CD14-positive monocyte (primary cell): ENCODE data around the gene PSAPL1. TPM values are rescaled to one million over a fixed set of nuclear protein-coding genes. Genes with fewer than 3 reads are reported as not detected.

Source experiments
- DNase-seq, 3 donors: peaks; one replicate each; pipeline ENCODE4 v3.0.0-alpha.2; 2011 to 2022
- H2AFZ ChIP-seq: 2 replicates; pipeline ENCODE4 v1.6.0; 2012; ENCODE audit warnings: mild to moderate bottlenecking, low read depth, low read length, inconsistent platforms; ENCODE audit not compliant: insufficient read depth, poor library complexity, severe bottlenecking
- H3K27ac ChIP-seq, 2 donors: 1 replicate in 1 of 2; 2 replicates in 1 of 2; pipeline ENCODE4 v1.5.1; 2012 to 2013; ENCODE audit warnings: low read length in 2 of 2, control low read depth in 1 of 2, inconsistent platforms in 1 of 2, low read depth in 1 of 2, mild to moderate bottlenecking in 1 of 2
- H3K27me3 ChIP-seq, 2 donors: one replicate each; pipeline versions ENCODE4 v1.6.0 to v1.6.1; 2011 to 2013; ENCODE audit warnings: low read length in 2 of 2; ENCODE audit not compliant: control insufficient read depth in 2 of 2, insufficient read depth in 2 of 2
- H3K36me3 ChIP-seq, 2 donors: replicated peaks in 1 of 2; 1 replicate in 1 of 2; 2 replicates in 1 of 2; pipeline versions ENCODE4 v1.5.1 to v1.6.1; 2012 to 2013; ENCODE audit warnings: low read length in 2 of 2, control low read depth in 1 of 2, inconsistent platforms in 1 of 2, mild to moderate bottlenecking in 1 of 2; ENCODE audit not compliant: insufficient read depth in 2 of 2, control insufficient read depth in 1 of 2
- H3K4me1 ChIP-seq, 2 donors: 1 replicate in 1 of 2; 2 replicates in 1 of 2; pipeline versions ENCODE4 v1.5.1 to v1.6.1; 2012 to 2013; ENCODE audit warnings: low read length in 2 of 2, control low read depth in 1 of 2, inconsistent platforms in 1 of 2, mild to moderate bottlenecking in 1 of 2, moderate library complexity in 1 of 2; ENCODE audit not compliant: insufficient read depth in 2 of 2, control insufficient read depth in 1 of 2
- H3K4me2 ChIP-seq: replicated peaks from 2 replicates; pipeline ENCODE3; 2012; ENCODE audit warnings: low read length, moderate library complexity, mild to moderate bottlenecking; ENCODE audit not compliant: poor library complexity, severe bottlenecking; ENCODE audit errors: extremely low read depth
- H3K4me3 ChIP-seq, 3 experiments: fragments of 200-600 bp in 1 of 3; sonication (generic) in 1 of 3; replicated peaks in 1 of 3; 1 replicate in 2 of 3; 2 replicates in 1 of 3; pipeline ENCODE4 v1.5.1; 2011 to 2013; ENCODE audit warnings: low read length in 3 of 3, mild to moderate bottlenecking in 3 of 3, control low read depth in 2 of 3, low read depth in 2 of 3, inconsistent platforms in 1 of 3, moderate library complexity in 1 of 3
- H3K79me2 ChIP-seq: 2 replicates; pipeline ENCODE4 v1.6.0; 2012; ENCODE audit warnings: mild to moderate bottlenecking, control low read depth, inconsistent platforms, low read length, moderate library complexity; ENCODE audit not compliant: insufficient read depth
- H3K9ac ChIP-seq: 2 replicates; pipeline ENCODE4 v1.6.0; 2017; ENCODE audit warnings: low read length, mild to moderate bottlenecking; ENCODE audit not compliant: insufficient read depth, poor library complexity, severe bottlenecking
- H3K9me3 ChIP-seq, 2 donors: replicated peaks in 1 of 2; 1 replicate in 1 of 2; 2 replicates in 1 of 2; pipeline versions ENCODE4 v1.5.1 to v1.6.1; 2012 to 2013; ENCODE audit warnings: low read length in 2 of 2, control low read depth in 1 of 2; ENCODE audit not compliant: control insufficient read depth in 1 of 2, insufficient read depth in 1 of 2
- H4K20me1 ChIP-seq: 2 replicates; pipeline ENCODE4 v1.6.0; 2012; ENCODE audit warnings: mild to moderate bottlenecking, low read length, control low read depth, moderate library complexity; ENCODE audit not compliant: insufficient read depth
- H3K27ac Mint-ChIP-seq, 7 donors: one replicate each; pipeline ENCODE4 v1.8.0; 2020; ENCODE audit warnings: mild to moderate bottlenecking in 7 of 7, mixed read lengths in 7 of 7, moderate library complexity in 6 of 7, inconsistent platforms in 2 of 7
- H3K27me3 Mint-ChIP-seq, 3 donors: one replicate each; pipeline ENCODE4 v1.8.0; 2021 to 2022; ENCODE audit warnings: low read depth in 3 of 3, mild to moderate bottlenecking in 3 of 3, mixed read lengths in 3 of 3, moderate library complexity in 3 of 3, inconsistent platforms in 1 of 3
- H3K36me3 Mint-ChIP-seq, 2 donors: one replicate each; pipeline ENCODE4 v1.8.0; 2020; ENCODE audit warnings: mixed read lengths in 2 of 2, inconsistent platforms in 1 of 2, mild to moderate bottlenecking in 1 of 2
- H3K4me1 Mint-ChIP-seq: one replicate; pipeline ENCODE4 v1.8.0; 2020; ENCODE audit warnings: mild to moderate bottlenecking, mixed read lengths
- H3K4me3 Mint-ChIP-seq, 2 donors: one replicate each; pipeline ENCODE4 v1.8.0; 2020; ENCODE audit warnings: mild to moderate bottlenecking in 2 of 2, mixed read lengths in 2 of 2, moderate library complexity in 1 of 2
- H3K9me3 Mint-ChIP-seq, 7 donors: one replicate each; pipeline ENCODE4 v1.8.0; 2020 to 2022; ENCODE audit warnings: mixed read lengths in 7 of 7, mild to moderate bottlenecking in 6 of 7, moderate library complexity in 6 of 7, inconsistent platforms in 2 of 7
- WGBS: methylation state at CpG from one replicate; pipeline ENCODE4 v1.1.5; 2013; ENCODE audit warnings: missing lambda C conversion rate; ENCODE audit not compliant: insufficient coverage; 5-methylcytosine and 5-hydroxymethylcytosine counted together
- intact Hi-C, 2 donors: fragments of 100-400 bp; cut with micrococcal nuclease; formaldehyde crosslinking; loops; one replicate each; pipeline versions ENCODE4 v1.15.0 to v1.15.1; 2023
- polyA plus RNA-seq, 3 donors: library from polyadenylated mRNA; depleted of rRNA in 1 of 3; unstranded in 2 of 3; stranded (reverse) in 1 of 3; fragments of 300-500 nt in 2 of 3; fragments of >200 nt in 1 of 3; fragmentation: Illumina TruSeq in 2 of 3; gene quantifications; 1 replicate in 2 of 3; 2 replicates in 1 of 3; pipeline ENCODE4 v1.2.3, GENCODE V29; 2012 to 2021
- TF ChIP-seq, protein P1 (sequence below): fragments of 200-600 bp; IDR thresholded peaks from one replicate; pipeline ENCODE4 v1.8.0; 2022; ENCODE audit warnings: antibody characterized with exemption, mild to moderate bottlenecking

PSAPL1 gene
- polyA plus RNA-seq, 3 donors, result not detected

DNA sequence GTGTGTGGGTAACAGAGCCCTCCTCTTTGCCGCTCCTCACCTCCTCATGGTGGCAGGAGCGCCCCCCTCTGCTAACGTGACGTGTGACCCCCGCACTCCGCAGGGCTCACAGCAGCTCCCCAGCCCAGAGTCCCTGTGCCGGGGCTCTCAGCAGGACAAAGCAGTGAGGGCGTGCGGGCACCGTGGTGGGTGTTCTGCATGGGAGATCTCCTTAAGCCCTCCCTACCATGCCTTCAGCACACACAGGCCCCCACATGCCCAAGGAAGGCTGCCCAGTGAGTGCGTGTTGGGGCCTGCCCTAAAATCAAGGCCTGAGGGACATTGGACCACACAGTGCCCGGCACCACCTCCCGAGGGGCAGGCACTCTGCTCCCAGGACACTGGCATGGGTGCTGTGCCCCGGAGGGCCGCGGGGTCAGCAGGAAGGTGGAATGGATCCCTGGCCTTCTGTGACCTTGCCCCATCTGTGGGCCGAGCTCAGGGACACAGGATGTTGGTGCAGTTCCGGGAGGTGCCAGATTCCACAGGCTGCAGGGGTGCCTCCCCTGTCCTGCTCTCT is 10.1 kb downstream of the PSAPL1 start:
- TF ChIP-seq, protein P1, sequence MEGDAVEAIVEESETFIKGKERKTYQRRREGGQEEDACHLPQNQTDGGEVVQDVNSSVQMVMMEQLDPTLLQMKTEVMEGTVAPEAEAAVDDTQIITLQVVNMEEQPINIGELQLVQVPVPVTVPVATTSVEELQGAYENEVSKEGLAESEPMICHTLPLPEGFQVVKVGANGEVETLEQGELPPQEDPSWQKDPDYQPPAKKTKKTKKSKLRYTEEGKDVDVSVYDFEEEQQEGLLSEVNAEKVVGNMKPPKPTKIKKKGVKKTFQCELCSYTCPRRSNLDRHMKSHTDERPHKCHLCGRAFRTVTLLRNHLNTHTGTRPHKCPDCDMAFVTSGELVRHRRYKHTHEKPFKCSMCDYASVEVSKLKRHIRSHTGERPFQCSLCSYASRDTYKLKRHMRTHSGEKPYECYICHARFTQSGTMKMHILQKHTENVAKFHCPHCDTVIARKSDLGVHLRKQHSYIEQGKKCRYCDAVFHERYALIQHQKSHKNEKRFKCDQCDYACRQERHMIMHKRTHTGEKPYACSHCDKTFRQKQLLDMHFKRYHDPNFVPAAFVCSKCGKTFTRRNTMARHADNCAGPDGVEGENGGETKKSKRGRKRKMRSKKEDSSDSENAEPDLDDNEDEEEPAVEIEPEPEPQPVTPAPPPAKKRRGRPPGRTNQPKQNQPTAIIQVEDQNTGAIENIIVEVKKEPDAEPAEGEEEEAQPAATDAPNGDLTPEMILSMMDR, result no peak
- WGBS, result 88% methylated on average over 14 of the region's 18 CpGs
- H3K27me3 Mint-ChIP-seq, result peaks cover 3 to 4% (median 4%) of the 10 kb centered on the region in 3 donors
- no peaks in the 10 kb centered on the region for H3K4me1 Mint-ChIP-seq
- Histone ChIP-seq H3K79me2 (no peaks in the 10 kb centered on the region), H3K9ac (no peak overlapping the region), H3K9me3 (no peaks in the 10 kb centered on the region), H3K4me3 (no peak overlapping the region), H2AFZ (no peak overlapping the region), H3K36me3 (no peaks in the 10 kb centered on the region), H3K27ac (no peak overlapping the region), H3K27me3 (no peaks in the 10 kb centered on the region), H3K4me2 (no peak overlapping the region), H4K20me1 (no peaks in the 10 kb centered on the region), H3K4me1 (no peaks in the 10 kb centered on the region)
- DNase-seq, result no peak
- intact Hi-C loops, result no loop called here
- no peaks in the 10 kb centered on the region for H3K36me3 Mint-ChIP-seq
- no peaks in the 10 kb centered on the region for H3K9me3 Mint-ChIP-seq
- H3K4me3 Mint-ChIP-seq, result no peak overlapping the region
- H3K27ac Mint-ChIP-seq, result no peak overlapping the region

DNA sequence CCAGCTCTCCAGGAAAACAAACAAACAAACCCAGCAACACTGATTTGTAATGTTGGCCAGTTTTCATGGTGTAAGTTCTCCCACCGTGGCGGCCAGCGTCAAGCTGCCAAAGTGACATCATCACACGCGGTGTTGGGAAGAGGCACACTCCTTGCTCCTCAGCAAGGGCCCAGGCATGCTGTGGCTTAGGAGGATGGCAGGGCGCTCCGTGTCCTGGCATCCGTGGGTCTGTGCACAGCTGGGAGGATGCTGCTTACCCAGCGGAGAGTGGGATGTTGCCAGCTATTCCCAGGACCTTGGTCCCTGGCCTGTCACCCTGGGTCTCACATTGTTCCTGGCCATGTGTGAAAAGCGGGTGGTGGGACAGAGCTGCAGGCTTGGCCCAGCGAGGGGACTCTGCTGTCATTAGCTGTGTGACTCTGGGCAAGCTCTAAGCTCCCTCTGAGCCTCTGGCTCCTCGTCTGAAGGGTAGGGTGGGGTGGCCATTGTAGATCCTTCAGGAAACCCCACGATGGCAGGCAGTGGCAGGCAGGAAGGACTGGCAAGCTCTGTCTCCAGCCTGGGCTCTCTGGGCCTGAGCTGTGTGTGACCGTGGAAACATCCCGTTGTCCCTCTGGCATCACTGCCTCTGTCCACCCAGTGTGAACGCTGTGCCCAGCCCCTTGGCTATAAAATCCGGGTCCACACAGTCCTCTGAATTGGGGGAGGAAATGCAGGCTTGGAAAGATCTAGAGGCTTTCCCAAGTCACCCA is 10.8 kb downstream of the PSAPL1 start:
- H3K4me1 ChIP-seq, result no peaks in the 10 kb centered on the region
- no peaks in the 10 kb centered on the region for H3K9me3 Mint-ChIP-seq
- no peaks in the 10 kb centered on the region for H3K4me1 Mint-ChIP-seq
- H2AFZ ChIP-seq, result no peak overlapping the region
- no peak overlapping the region for H3K4me3 Mint-ChIP-seq
- H3K27ac Mint-ChIP-seq, result no peak overlapping the region
- no peaks in the 10 kb centered on the region for H3K79me2 ChIP-seq
- H3K27me3 Mint-ChIP-seq, result peaks cover 3 to 4% (median 4%) of the 10 kb centered on the region in 3 donors
- WGBS, result 74% methylated on average over 14 of the region's 17 CpGs
- no peaks in the 10 kb centered on the region for H3K36me3 ChIP-seq
- no peaks in the 10 kb centered on the region for H3K36me3 Mint-ChIP-seq
- H3K9ac ChIP-seq, result no peak overlapping the region
- TF ChIP-seq, protein P1, result no peak
- H3K27me3 ChIP-seq, result no peaks in the 10 kb centered on the region
- H4K20me1 ChIP-seq, result no peaks in the 10 kb centered on the region
- no peak overlapping the region for H3K4me2 ChIP-seq
- no peak overlapping the region for H3K4me3 ChIP-seq
- H3K9me3 ChIP-seq, result no peaks in the 10 kb centered on the region
- intact Hi-C loops, result no loop called here
- no peak overlapping the region for H3K27ac ChIP-seq
- DNase-seq, result no peak
